HEK293 (cell line): ENCODE measurements around the gene CALML4.

Experiments
- CTCF ChIA-PET: fragments of 350-600 bp; formaldehyde crosslinking; extraction: SDS; loops from one replicate; lab custom pipeline; 2021; ENCODE audit warnings: antibody characterized with exemption; lab: Yijun Ruan, JAX
- POLR2A ChIA-PET: fragments of 300-600 bp; formaldehyde crosslinking; extraction: SDS; loops from one replicate; lab custom pipeline; 2020; ENCODE audit warnings: antibody characterized with exemption, inconsistent platforms; lab: Yijun Ruan, JAX
- H3K27ac ChIP-seq: fragments of 200-500 bp; sonication (Bioruptor generic); 2 replicates; pipeline ENCODE4 v1.5.1; 2014; ENCODE audit warnings: low read depth, low read length, control low read depth, inconsistent platforms; ENCODE audit errors: extremely low read depth
- H3K36me3 ChIP-seq, 2 experiments: fragments of 200-500 bp in 1 of 2; sonication (Bioruptor generic) in 1 of 2; 1 replicate in 1 of 2; 2 replicates in 1 of 2; pipeline ENCODE4 v1.5.1; 2014 to 2017; ENCODE audit warnings: inconsistent platforms in 2 of 2, low read length in 2 of 2; ENCODE audit not compliant: control insufficient read depth in 2 of 2, insufficient read depth in 1 of 2
- H3K4me1 ChIP-seq: fragments of 200-500 bp; sonication (Bioruptor generic); 2 replicates; pipeline ENCODE4 v1.5.1; 2014; ENCODE audit warnings: mild to moderate bottlenecking, low read length, inconsistent platforms; ENCODE audit not compliant: control insufficient read depth, insufficient read depth
- H3K4me3 ChIP-seq: 2 replicates; pipeline ENCODE4 v1.5.1; 2011; ENCODE audit warnings: low read depth, mild to moderate bottlenecking, control low read depth, low read length, moderate library complexity
- H3K9me3 ChIP-seq: fragments of 200-500 bp; sonication (Bioruptor generic); 2 replicates; pipeline ENCODE4 v1.5.1; 2014; ENCODE audit warnings: low read depth, low read length, inconsistent platforms; ENCODE audit not compliant: control insufficient read depth, insufficient read depth
- KLF17 ChIP-seq: fragments of 450-650 bp; formaldehyde crosslinking; IDR thresholded peaks from 2 replicates; pipeline ENCODE4 v1.5.1; 2016; ENCODE audit warnings: missing biosample characterization, missing genetic modification characterization
- MEIS1 ChIP-seq: sonication (generic); formaldehyde crosslinking; IDR thresholded peaks from 2 replicates; pipeline ENCODE4 v1.8.1; 2022; ENCODE audit warnings: missing genetic modification reagents, mild to moderate bottlenecking, borderline replicate concordance
- PRDM10 ChIP-seq: fragments of 450-650 bp; formaldehyde crosslinking; IDR thresholded peaks from 2 replicates; pipeline ENCODE4 v1.5.1; 2016; ENCODE audit warnings: missing biosample characterization, missing genetic modification characterization
- SP2 ChIP-seq: fragments of 450-650 bp; formaldehyde crosslinking; IDR thresholded peaks from 2 replicates; pipeline ENCODE4 v1.5.1; 2016; ENCODE audit warnings: missing biosample characterization, missing genetic modification characterization
- WT1 ChIP-seq: fragments of 450-650 bp; formaldehyde crosslinking; IDR thresholded peaks from 2 replicates; pipeline ENCODE4 v1.5.1; 2016; ENCODE audit warnings: missing biosample characterization, missing genetic modification characterization
- ZEB2 ChIP-seq: fragments of 450-650 bp; formaldehyde crosslinking; IDR thresholded peaks from 2 replicates; pipeline ENCODE4 v1.5.1; 2016; ENCODE audit warnings: missing biosample characterization, missing genetic modification characterization
- ZFP41 ChIP-seq: fragments of 450-650 bp; formaldehyde crosslinking; IDR thresholded peaks from 2 replicates; pipeline ENCODE4 v1.5.1; 2016; ENCODE audit warnings: missing biosample characterization, missing genetic modification characterization, borderline replicate concordance
- ZNF292 ChIP-seq: fragments of 450-650 bp; formaldehyde crosslinking; IDR thresholded peaks from 2 replicates; pipeline ENCODE4 v1.5.1; 2016; ENCODE audit warnings: low read depth, missing biosample characterization, missing genetic modification characterization, borderline replicate concordance
- ZNF311 ChIP-seq: fragments of 450-650 bp; formaldehyde crosslinking; IDR thresholded peaks from 2 replicates; pipeline ENCODE4 v1.5.1; 2017; ENCODE audit warnings: missing biosample characterization, missing genetic modification characterization, borderline replicate concordance
- ZNF518A ChIP-seq: fragments of 450-650 bp; formaldehyde crosslinking; conservative IDR thresholded peaks from 2 replicates; pipeline ENCODE4 v1.5.1; 2016; ENCODE audit warnings: low read depth, missing biosample characterization, missing genetic modification characterization
- ZNF521 ChIP-seq: fragments of 450-650 bp; formaldehyde crosslinking; IDR thresholded peaks from 2 replicates; pipeline ENCODE4 v1.5.1; 2017; ENCODE audit warnings: missing biosample characterization, mild to moderate bottlenecking, missing genetic modification characterization
- ZNF654 ChIP-seq: fragments of 450-650 bp; formaldehyde crosslinking; IDR thresholded peaks from 2 replicates; pipeline ENCODE4 v1.5.1; 2016; ENCODE audit warnings: low read depth, missing biosample characterization, missing genetic modification characterization
- ZNF660 ChIP-seq: fragments of 450-650 bp; IDR thresholded peaks from 2 replicates; pipeline ENCODE4 v1.5.1; 2018; ENCODE audit warnings: missing biosample characterization, mild to moderate bottlenecking, missing genetic modification characterization
- TF ChIP-seq, protein P1 (sequence below): fragments of 450-650 bp; formaldehyde crosslinking; IDR thresholded peaks from 2 replicates; pipeline ENCODE4 v1.5.1; 2017; ENCODE audit warnings: missing biosample characterization, missing genetic modification characterization
- TF ChIP-seq, protein P2 (sequence below): fragments of 450-650 bp; formaldehyde crosslinking; IDR thresholded peaks from 2 replicates; pipeline ENCODE4 v1.5.1; 2016; ENCODE audit warnings: missing biosample characterization, missing genetic modification characterization
- TF ChIP-seq, protein P3 (sequence below): fragments of 450-650 bp; formaldehyde crosslinking; IDR thresholded peaks from 2 replicates; pipeline ENCODE4 v1.5.1; 2016; ENCODE audit warnings: missing biosample characterization, missing genetic modification characterization
- TF ChIP-seq, protein P4 (sequence below): fragments of 450-650 bp; formaldehyde crosslinking; IDR thresholded peaks from 2 replicates; pipeline ENCODE4 v1.5.1; 2017; ENCODE audit warnings: missing biosample characterization, missing genetic modification characterization
- TF ChIP-seq, protein P5 (sequence below): fragments of 450-650 bp; formaldehyde crosslinking; IDR thresholded peaks from 2 replicates; pipeline ENCODE4 v1.5.1; 2017; ENCODE audit warnings: missing biosample characterization, missing genetic modification characterization

Gene CALML4

DNA sequence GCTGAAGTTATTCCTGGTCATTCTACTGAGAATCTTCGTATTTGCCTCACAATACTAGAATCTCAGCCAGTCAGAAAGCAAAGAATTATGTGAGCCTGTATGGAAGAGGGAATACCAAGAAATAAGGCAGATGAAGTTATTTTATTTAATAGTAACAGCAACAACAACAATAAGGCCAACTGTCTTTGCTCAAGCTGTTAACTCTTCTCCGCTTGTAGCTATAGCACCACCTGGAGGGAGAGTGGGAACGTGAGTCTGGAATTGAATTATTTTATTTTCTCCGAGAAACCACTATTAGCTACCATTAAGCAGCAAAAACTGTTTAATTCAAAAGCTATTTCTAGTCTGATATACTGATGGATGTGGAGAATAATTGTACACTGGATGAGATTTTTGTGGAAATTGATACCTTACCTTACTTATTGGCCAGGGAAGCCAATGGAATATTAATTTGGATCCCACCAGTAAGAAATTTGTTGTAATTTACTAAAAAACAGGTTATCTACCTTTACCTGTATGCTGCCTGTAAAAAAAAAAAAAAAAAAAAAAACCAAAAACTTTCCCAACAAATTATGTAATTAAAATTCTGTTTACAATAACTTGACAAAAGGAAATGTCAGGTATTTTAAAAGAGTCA, 50.1 kb downstream of the CALML4 start:
- ChIA-PET CTCF (interaction anchor here (0.6 to 4.5 kb wide), 31 partner anchors 8 to 918 kb away, joined by 3 to 65 read pairs (median 3); partner anchors contain the start of gene PIAS1), POLR2A (interaction anchor here (2.0 kb wide), 1 partner anchor 101 kb away, joined by 9 read pairs; the partner anchor contains the start of gene PIAS1)
- H3K4me3 ChIP-seq, result no peak overlapping the region
- TF ChIP-seq, protein P1, sequence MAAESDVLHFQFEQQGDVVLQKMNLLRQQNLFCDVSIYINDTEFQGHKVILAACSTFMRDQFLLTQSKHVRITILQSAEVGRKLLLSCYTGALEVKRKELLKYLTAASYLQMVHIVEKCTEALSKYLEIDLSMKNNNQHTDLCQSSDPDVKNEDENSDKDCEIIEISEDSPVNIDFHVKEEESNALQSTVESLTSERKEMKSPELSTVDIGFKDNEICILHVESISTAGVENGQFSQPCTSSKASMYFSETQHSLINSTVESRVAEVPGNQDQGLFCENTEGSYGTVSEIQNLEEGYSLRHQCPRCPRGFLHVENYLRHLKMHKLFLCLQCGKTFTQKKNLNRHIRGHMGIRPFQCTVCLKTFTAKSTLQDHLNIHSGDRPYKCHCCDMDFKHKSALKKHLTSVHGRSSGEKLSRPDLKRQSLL, result no peak
- TF ChIP-seq ZNF311 (no peak), PRDM10 (no peak), MEIS1 (no peak), ZNF292 (tag by site-specific recombination) (no peak), ZNF654 (peak; percentile 57), ZNF660 (tag by site-specific recombination) (peak; percentile 78), WT1 (no peak), KLF17 (tag by site-specific recombination) (no peak), ZEB2 (tag by site-specific recombination) (0 out of 2 replicates have a peak, but pooled peaks have one; percentile 23), ZNF521 (tag by site-specific recombination) (no peak), ZNF518A (no peak), SP2 (tag by site-specific recombination) (no peak), ZFP41 (tag by site-specific recombination) (no peak)
- TF ChIP-seq, protein P2, sequence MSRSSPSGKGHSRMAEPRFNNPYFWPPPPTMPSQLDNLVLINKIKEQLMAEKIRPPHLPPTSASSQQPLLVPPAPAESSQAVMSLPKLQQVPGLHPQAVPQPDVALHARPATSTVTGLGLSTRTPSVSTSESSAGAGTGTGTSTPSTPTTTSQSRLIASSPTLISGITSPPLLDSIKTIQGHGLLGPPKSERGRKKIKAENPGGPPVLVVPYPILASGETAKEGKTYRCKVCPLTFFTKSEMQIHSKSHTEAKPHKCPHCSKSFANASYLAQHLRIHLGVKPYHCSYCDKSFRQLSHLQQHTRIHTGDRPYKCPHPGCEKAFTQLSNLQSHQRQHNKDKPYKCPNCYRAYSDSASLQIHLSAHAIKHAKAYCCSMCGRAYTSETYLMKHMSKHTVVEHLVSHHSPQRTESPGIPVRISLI (tag by site-specific recombination), result 0 out of 2 replicates have a peak, but pooled peaks have one; percentile 24
- TF ChIP-seq, protein P3, sequence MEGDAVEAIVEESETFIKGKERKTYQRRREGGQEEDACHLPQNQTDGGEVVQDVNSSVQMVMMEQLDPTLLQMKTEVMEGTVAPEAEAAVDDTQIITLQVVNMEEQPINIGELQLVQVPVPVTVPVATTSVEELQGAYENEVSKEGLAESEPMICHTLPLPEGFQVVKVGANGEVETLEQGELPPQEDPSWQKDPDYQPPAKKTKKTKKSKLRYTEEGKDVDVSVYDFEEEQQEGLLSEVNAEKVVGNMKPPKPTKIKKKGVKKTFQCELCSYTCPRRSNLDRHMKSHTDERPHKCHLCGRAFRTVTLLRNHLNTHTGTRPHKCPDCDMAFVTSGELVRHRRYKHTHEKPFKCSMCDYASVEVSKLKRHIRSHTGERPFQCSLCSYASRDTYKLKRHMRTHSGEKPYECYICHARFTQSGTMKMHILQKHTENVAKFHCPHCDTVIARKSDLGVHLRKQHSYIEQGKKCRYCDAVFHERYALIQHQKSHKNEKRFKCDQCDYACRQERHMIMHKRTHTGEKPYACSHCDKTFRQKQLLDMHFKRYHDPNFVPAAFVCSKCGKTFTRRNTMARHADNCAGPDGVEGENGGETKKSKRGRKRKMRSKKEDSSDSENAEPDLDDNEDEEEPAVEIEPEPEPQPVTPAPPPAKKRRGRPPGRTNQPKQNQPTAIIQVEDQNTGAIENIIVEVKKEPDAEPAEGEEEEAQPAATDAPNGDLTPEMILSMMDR (tag by site-specific recombination), result peak; percentile 65
- TF ChIP-seq, protein P4, sequence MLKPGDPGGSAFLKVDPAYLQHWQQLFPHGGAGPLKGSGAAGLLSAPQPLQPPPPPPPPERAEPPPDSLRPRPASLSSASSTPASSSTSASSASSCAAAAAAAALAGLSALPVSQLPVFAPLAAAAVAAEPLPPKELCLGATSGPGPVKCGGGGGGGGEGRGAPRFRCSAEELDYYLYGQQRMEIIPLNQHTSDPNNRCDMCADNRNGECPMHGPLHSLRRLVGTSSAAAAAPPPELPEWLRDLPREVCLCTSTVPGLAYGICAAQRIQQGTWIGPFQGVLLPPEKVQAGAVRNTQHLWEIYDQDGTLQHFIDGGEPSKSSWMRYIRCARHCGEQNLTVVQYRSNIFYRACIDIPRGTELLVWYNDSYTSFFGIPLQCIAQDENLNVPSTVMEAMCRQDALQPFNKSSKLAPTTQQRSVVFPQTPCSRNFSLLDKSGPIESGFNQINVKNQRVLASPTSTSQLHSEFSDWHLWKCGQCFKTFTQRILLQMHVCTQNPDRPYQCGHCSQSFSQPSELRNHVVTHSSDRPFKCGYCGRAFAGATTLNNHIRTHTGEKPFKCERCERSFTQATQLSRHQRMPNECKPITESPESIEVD, result no peak
- TF ChIP-seq, protein P5, sequence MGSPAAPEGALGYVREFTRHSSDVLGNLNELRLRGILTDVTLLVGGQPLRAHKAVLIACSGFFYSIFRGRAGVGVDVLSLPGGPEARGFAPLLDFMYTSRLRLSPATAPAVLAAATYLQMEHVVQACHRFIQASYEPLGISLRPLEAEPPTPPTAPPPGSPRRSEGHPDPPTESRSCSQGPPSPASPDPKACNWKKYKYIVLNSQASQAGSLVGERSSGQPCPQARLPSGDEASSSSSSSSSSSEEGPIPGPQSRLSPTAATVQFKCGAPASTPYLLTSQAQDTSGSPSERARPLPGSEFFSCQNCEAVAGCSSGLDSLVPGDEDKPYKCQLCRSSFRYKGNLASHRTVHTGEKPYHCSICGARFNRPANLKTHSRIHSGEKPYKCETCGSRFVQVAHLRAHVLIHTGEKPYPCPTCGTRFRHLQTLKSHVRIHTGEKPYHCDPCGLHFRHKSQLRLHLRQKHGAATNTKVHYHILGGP (tag by site-specific recombination), result no peak
- no peaks in the 10 kb centered on the region for H3K4me1 ChIP-seq
- peaks cover 13% of the 10 kb centered on the region in 2 experiments; a peak in 2 of 3 replicates for H3K36me3 ChIP-seq
- no peaks in the 10 kb centered on the region for H3K9me3 ChIP-seq
- H3K27ac ChIP-seq, result no peak overlapping the region
